ENCODE results near the gene SNCAIP.

GRCh38 chr5:122508623-122509022, 196.6 kb downstream of the SNCAIP start:
- TF ChIP-seq CTCF (IDR thresholded peaks at IDR 0.05; ENCODE audit: low read depth, low read length): no peak
- no peak for TF ChIP-seq POLR2A (IDR thresholded peaks at IDR 0.05; ENCODE audit: extremely low read depth, insufficient read length)
